ENCODE measurements around the gene TMEM170A.
"Not testable (repeated sequence)": the region's sequence is repeated elsewhere in the genome, so short reads cannot be mapped to it uniquely, and the experiment has no call there.

The TMEM170A gene

GRCh38 chr16:75446416-75446815 is 18.1 kb downstream of the TMEM170A start:
- H3K27me3 Mint-ChIP-seq (ENCODE audit: low read depth), result no peaks in the 10 kb centered on the region
- H3K9me3 Mint-ChIP-seq, result no peaks in the 10 kb centered on the region
- H3K27ac Mint-ChIP-seq, result no peak overlapping the region
- H3K4me3 Mint-ChIP-seq, result no peak overlapping the region
- H3K4me1 Mint-ChIP-seq (ENCODE audit: low read depth), result peaks cover 5% of the 10 kb centered on the region
- peaks cover 12% of the 10 kb centered on the region for H3K36me3 Mint-ChIP-seq (ENCODE audit: low read depth)

- no peak overlapping the region for H3K27ac Mint-ChIP-seq
These were observed 19.2 kb downstream of the TMEM170A start for GRCh38 chr16:75445298-75445697.

GRCh38 chr16:75443298-75443697 is 21.2 kb downstream of the TMEM170A start:
- H3K27ac Mint-ChIP-seq, result no peak overlapping the region
- no peaks in the 10 kb centered on the region for H3K27me3 Mint-ChIP-seq (ENCODE audit: low read depth)
- H3K36me3 Mint-ChIP-seq (ENCODE audit: low read depth), result peaks cover 6% of the 10 kb centered on the region
- peaks cover 1% of the 10 kb centered on the region for H3K4me1 Mint-ChIP-seq (ENCODE audit: low read depth)
- H3K9me3 Mint-ChIP-seq, result no peaks in the 10 kb centered on the region
- H3K4me3 Mint-ChIP-seq, result no peak overlapping the region

More at GRCh38 chr16:75445298-75445697, 19.2 kb downstream of the TMEM170A start:
- no peaks in the 10 kb centered on the region for H3K9me3 Mint-ChIP-seq
- peaks cover 5% of the 10 kb centered on the region for H3K4me1 Mint-ChIP-seq (ENCODE audit: low read depth)
- peaks cover 10% of the 10 kb centered on the region for H3K36me3 Mint-ChIP-seq (ENCODE audit: low read depth)
- no peak overlapping the region for H3K4me3 Mint-ChIP-seq
- H3K27me3 Mint-ChIP-seq (ENCODE audit: low read depth), result no peaks in the 10 kb centered on the region

- Mint-ChIP-seq H3K36me3 (ENCODE audit: low read depth) (peaks cover 2% of the 10 kb centered on the region), H3K4me1 (ENCODE audit: low read depth) (peaks cover 17% of the 10 kb centered on the region)
These were observed 30.6 kb downstream of the TMEM170A start for GRCh38 chr16:75433732-75434413.

GRCh38 chr16:75432828-75433731 is 31.4 kb downstream of the TMEM170A start, which contains the start of gene CFDP1:
CFDP1 (minus strand) TSS chr16:75433503; CDS start chr16:75433352, 151 bp downstream.
- no peaks in the 10 kb centered on the region for H3K9me3 Mint-ChIP-seq
- peak within 1 kb of the TSS; percentile 99 for H3K27ac Mint-ChIP-seq
- peaks cover 2% of the 10 kb centered on the region for H3K36me3 Mint-ChIP-seq (ENCODE audit: low read depth)
- peak within 1 kb of the TSS; percentile 85 for H3K4me3 Mint-ChIP-seq
- peaks cover 17% of the 10 kb centered on the region for H3K4me1 Mint-ChIP-seq (ENCODE audit: low read depth)
- H3K27me3 Mint-ChIP-seq (ENCODE audit: low read depth), result no peaks in the 10 kb centered on the region

More at GRCh38 chr16:75433732-75434413, 30.6 kb downstream of the TMEM170A start:
- H3K27ac Mint-ChIP-seq, result peak overlapping the region; percentile 99
- H3K27me3 Mint-ChIP-seq (ENCODE audit: low read depth), result no peaks in the 10 kb centered on the region
- H3K9me3 Mint-ChIP-seq, result no peaks in the 10 kb centered on the region
- peak overlapping the region; percentile 85 for H3K4me3 Mint-ChIP-seq

- peaks cover 14% of the 10 kb centered on the region for H3K4me1 Mint-ChIP-seq (ENCODE audit: low read depth)
These were observed 34.7 kb downstream of the TMEM170A start for GRCh38 chr16:75429621-75430403.

GRCh38 chr16:75426524-75426923 is 38.0 kb downstream of the TMEM170A start:
- not testable (repeated sequence) for H3K36me3 Mint-ChIP-seq (ENCODE audit: low read depth); H3K27ac Mint-ChIP-seq; H3K27me3 Mint-ChIP-seq (ENCODE audit: low read depth); H3K9me3 Mint-ChIP-seq; H3K4me1 Mint-ChIP-seq (ENCODE audit: low read depth); H3K4me3 Mint-ChIP-seq

More at GRCh38 chr16:75429621-75430403, 34.7 kb downstream of the TMEM170A start:
- H3K27ac Mint-ChIP-seq, result no peak overlapping the region
- no peaks in the 10 kb centered on the region for H3K9me3 Mint-ChIP-seq
- no peak overlapping the region for H3K4me3 Mint-ChIP-seq
- peaks cover 5% of the 10 kb centered on the region for H3K36me3 Mint-ChIP-seq (ENCODE audit: low read depth)
- H3K27me3 Mint-ChIP-seq (ENCODE audit: low read depth), result no peaks in the 10 kb centered on the region

GRCh38 chr16:75424105-75424762 is 40.3 kb downstream of the TMEM170A start:
- not testable (repeated sequence) for H3K27me3 Mint-ChIP-seq (ENCODE audit: low read depth)

GRCh38 chr16:75423723-75424104 is 40.8 kb downstream of the TMEM170A start:
- Mint-ChIP-seq H3K36me3 (ENCODE audit: low read depth) (peaks cover 2% of the 10 kb centered on the region), H3K27ac (no peak overlapping the region), H3K4me3 (no peak overlapping the region), H3K4me1 (ENCODE audit: low read depth) (peaks cover 12% of the 10 kb centered on the region), H3K27me3 (ENCODE audit: low read depth) (no peaks in the 10 kb centered on the region), H3K9me3 (no peaks in the 10 kb centered on the region)

More at GRCh38 chr16:75424105-75424762, 40.3 kb downstream of the TMEM170A start:
- H3K27ac Mint-ChIP-seq; H3K4me3 Mint-ChIP-seq; H3K9me3 Mint-ChIP-seq; H3K36me3 Mint-ChIP-seq (ENCODE audit: low read depth): not testable (repeated sequence)
- peaks cover 12% of the 10 kb centered on the region for H3K4me1 Mint-ChIP-seq (ENCODE audit: low read depth)

- Mint-ChIP-seq H3K4me1 (ENCODE audit: low read depth) (peaks cover 12% of the 10 kb centered on the region), H3K9me3 (no peaks in the 10 kb centered on the region), H3K36me3 (ENCODE audit: low read depth) (no peaks in the 10 kb centered on the region), H3K4me3 (no peak overlapping the region), H3K27ac (no peak overlapping the region), H3K27me3 (ENCODE audit: low read depth) (no peaks in the 10 kb centered on the region)
These were observed 42.7 kb downstream of the TMEM170A start for GRCh38 chr16:75421820-75422126.

GRCh38 chr16:75420987-75421819 is 43.3 kb downstream of the TMEM170A start:
- peaks cover 12% of the 10 kb centered on the region for H3K4me1 Mint-ChIP-seq (ENCODE audit: low read depth)
- no peak overlapping the region for H3K4me3 Mint-ChIP-seq
- no peaks in the 10 kb centered on the region for H3K9me3 Mint-ChIP-seq
- no peak overlapping the region for H3K27ac Mint-ChIP-seq
- no peaks in the 10 kb centered on the region for H3K36me3 Mint-ChIP-seq (ENCODE audit: low read depth)
- no peaks in the 10 kb centered on the region for H3K27me3 Mint-ChIP-seq (ENCODE audit: low read depth)

- H3K27ac Mint-ChIP-seq, result no peak overlapping the region
- peaks cover 19% of the 10 kb centered on the region for H3K4me1 Mint-ChIP-seq (ENCODE audit: low read depth)
- H3K9me3 Mint-ChIP-seq, result no peaks in the 10 kb centered on the region
- peaks cover 2% of the 10 kb centered on the region for H3K36me3 Mint-ChIP-seq (ENCODE audit: low read depth)
- no peak overlapping the region for H3K4me3 Mint-ChIP-seq
- H3K27me3 Mint-ChIP-seq (ENCODE audit: low read depth), result no peaks in the 10 kb centered on the region
These were observed 47.5 kb downstream of the TMEM170A start for GRCh38 chr16:75416904-75417565.
